HL-60 (cell line): ENCODE data around the gene MS4A7.

Experiments
- DNase-seq, 2 experiments: peaks; one replicate each; pipeline ENCODE4 v3.0.0-alpha.2; 2010 to 2020; ENCODE audit warnings: low read depth in 1 of 2, low spot score in 1 of 2
- H3K27ac ChIP-seq: fragments of 250-450 bp; sonication (Bioruptor Pico); replicated peaks from 2 replicates; pipeline ENCODE4 v1.5.1; 2020; ENCODE audit warnings: mild to moderate bottlenecking, moderate library complexity
- H3K27me3 ChIP-seq: fragments of 250-450 bp; sonication (Bioruptor Pico); 2 replicates; pipeline ENCODE4 v1.5.1; 2021; ENCODE audit warnings: mild to moderate bottlenecking, moderate library complexity; ENCODE audit not compliant: insufficient read depth, poor library complexity, severe bottlenecking
- H3K4me3 ChIP-seq: replicated peaks from 2 replicates; pipeline ENCODE4 v1.5.1; 2011; ENCODE audit warnings: mild to moderate bottlenecking, control low read depth, low read length; ENCODE audit not compliant: insufficient read depth
- GABPA ChIP-seq: IDR thresholded peaks from 2 replicates; pipeline ENCODE4 v1.6.1; 2012; ENCODE audit warnings: low read depth
- POLR2AphosphoS5 ChIP-seq: IDR thresholded peaks from 2 replicates; pipeline ENCODE4 v1.6.1; 2012; ENCODE audit warnings: low read depth
- REST ChIP-seq: IDR thresholded peaks from 2 replicates; pipeline ENCODE4 v1.6.1; 2012; ENCODE audit warnings: low read depth; ENCODE audit not compliant: insufficient replicate concordance
- SPI1 ChIP-seq: IDR thresholded peaks from 2 replicates; pipeline ENCODE4 v1.6.1; 2012; ENCODE audit warnings: low read depth, mild to moderate bottlenecking, borderline replicate concordance
- TF ChIP-seq, protein P1 (sequence below): IDR thresholded peaks from one replicate; pipeline ENCODE4 v1.5.1; 2011; ENCODE audit warnings: low read length, control low read depth, inconsistent platforms; ENCODE audit not compliant: insufficient read depth

The MS4A7 gene

GRCh38 chr11:60370811-60371298 lies 7.5 kb upstream of the MS4A7 start:
- TF ChIP-seq GABPA (no peak), POLR2AphosphoS5 (no peak), REST (no peak), SPI1 (no peak)
- TF ChIP-seq, protein P1, sequence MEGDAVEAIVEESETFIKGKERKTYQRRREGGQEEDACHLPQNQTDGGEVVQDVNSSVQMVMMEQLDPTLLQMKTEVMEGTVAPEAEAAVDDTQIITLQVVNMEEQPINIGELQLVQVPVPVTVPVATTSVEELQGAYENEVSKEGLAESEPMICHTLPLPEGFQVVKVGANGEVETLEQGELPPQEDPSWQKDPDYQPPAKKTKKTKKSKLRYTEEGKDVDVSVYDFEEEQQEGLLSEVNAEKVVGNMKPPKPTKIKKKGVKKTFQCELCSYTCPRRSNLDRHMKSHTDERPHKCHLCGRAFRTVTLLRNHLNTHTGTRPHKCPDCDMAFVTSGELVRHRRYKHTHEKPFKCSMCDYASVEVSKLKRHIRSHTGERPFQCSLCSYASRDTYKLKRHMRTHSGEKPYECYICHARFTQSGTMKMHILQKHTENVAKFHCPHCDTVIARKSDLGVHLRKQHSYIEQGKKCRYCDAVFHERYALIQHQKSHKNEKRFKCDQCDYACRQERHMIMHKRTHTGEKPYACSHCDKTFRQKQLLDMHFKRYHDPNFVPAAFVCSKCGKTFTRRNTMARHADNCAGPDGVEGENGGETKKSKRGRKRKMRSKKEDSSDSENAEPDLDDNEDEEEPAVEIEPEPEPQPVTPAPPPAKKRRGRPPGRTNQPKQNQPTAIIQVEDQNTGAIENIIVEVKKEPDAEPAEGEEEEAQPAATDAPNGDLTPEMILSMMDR: no peak
- no peak for DNase-seq
- Histone ChIP-seq H3K27ac (no peak overlapping the region), H3K27me3 (no peaks in the 10 kb centered on the region), H3K4me3 (no peak overlapping the region)

DNA sequence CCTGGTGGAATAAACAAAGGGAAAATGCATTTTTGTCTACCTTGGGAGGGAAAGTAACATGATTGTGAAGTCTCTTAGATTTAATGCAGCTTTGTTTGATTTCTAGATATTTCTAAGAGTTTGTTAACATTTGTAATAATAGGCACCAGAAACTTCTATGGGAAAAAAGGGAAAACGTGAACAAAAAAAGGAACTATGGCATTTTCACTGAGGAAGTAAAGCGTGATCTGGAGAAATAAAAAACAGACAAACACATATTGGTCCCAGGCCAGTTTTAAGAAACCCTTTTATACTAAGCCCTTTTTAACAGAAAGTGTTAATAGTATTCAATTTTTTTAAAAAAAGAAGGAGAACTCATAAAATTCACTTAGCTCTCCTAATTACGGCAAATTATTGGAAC lies 6.9 kb upstream of the MS4A7 start:
- no peak overlapping the region for H3K27ac ChIP-seq
- TF ChIP-seq REST: no peak
- DNase-seq: no peak
- no peak overlapping the region for H3K4me3 ChIP-seq
- no peaks in the 10 kb centered on the region for H3K27me3 ChIP-seq

DNA sequence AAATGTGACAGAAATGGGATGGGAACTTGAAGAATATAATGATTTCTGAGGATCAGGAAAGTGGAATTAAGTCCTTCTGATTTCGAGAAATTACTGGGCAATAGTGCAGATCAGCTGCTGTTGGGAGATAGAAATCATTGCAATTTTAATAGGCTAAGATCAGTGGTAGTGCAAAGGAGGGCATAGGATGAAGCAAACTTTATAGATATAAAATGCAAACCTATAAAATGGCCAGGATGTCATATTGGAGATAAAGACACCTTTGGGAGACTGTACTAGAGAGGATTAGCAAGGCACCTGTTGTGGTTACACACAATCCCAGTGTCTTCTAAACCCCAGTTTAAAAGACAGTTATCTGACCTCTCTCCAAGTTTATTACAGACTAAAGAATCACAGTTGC lies 6.5 kb upstream of the MS4A7 start:
- Histone ChIP-seq H3K4me3 (no peak overlapping the region), H3K27me3 (no peaks in the 10 kb centered on the region), H3K27ac (no peak overlapping the region)
- no peak for DNase-seq
- TF ChIP-seq POLR2AphosphoS5 (no peak), GABPA (no peak), REST (no peak), SPI1 (no peak)
- TF ChIP-seq, protein P1: no peak

DNA sequence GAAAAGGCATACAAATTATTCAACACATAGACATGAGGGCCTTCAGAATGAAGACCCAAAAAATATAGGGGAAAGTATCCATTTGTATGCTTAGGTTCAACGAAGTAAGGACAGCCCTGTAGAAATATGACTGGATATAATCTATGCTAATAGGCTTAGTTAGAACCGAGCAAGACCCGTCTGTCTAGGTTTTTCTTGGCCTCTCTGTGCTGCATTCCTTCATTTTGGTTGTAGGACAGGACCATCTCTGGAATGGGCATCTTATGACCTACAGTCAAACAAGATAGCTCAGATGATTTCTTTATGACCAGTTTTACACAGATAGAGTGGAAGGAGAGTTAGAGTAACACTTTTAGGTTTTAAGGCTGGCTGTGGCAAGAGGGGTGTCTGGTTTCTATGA lies 5.6 kb upstream of the MS4A7 start:
- no peaks in the 10 kb centered on the region for H3K27me3 ChIP-seq
- no peak overlapping the region for H3K4me3 ChIP-seq
- TF ChIP-seq, protein P1: no peak
- TF ChIP-seq SPI1: no peak
- TF ChIP-seq GABPA: no peak
- no peak for TF ChIP-seq REST
- TF ChIP-seq POLR2AphosphoS5: no peak
- no peak for DNase-seq
- H3K27ac ChIP-seq: no peak overlapping the region
